M059J (cell line): Measurements from ENCODE around the gene EXTL2. TPM values are rescaled to one million over a fixed set of nuclear protein-coding genes. Genes with fewer than 3 reads are reported as not detected.
"Not testable (repeated sequence)": the region's sequence is repeated elsewhere in the genome, so short reads cannot be mapped to it uniquely, and the experiment has no call there.

ENCODE experiments used
- DNase-seq: peaks from one replicate; pipeline ENCODE4 v3.0.0-alpha.2; 2012; ENCODE audit warnings: low read depth
- total RNA-seq: library from RNA; depleted of rRNA; stranded (reverse); fragments of >200 nt; shearing (Covaris generic); gene quantifications from 2 replicates; pipeline ENCODE4 v1.2.3, GENCODE V29; 2014; rRNA removed

The EXTL2 gene
- total RNA-seq, 1 experiment from 2014 or later, result 24.4 TPM

- DNase-seq, result peak; percentile 81
Measured at GRCh38 chr1:100860397-100860991, 34.1 kb downstream of the EXTL2 start.

GRCh38 chr1:100855116-100855515 lies 39.5 kb downstream of the EXTL2 start:
- DNase-seq, result peak; percentile 80

DNA sequence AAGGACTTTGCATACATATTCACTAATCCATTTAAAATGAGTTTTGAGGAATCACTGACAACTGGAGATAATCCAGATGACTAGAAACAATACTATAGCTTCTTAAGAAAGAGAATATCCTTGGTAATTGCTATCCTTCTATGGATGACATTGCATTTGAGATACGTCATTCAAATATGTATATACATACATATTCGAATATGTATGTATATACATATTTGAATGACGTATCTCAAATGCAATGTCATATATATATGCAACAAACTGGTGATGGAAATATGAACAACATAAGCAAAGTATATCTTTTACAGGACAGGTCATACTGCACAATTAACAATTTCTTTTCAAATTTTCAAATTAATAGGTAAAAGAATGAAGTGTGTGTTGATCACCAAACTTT lies 41.7 kb downstream of the EXTL2 start:
- no peak for DNase-seq

DNA sequence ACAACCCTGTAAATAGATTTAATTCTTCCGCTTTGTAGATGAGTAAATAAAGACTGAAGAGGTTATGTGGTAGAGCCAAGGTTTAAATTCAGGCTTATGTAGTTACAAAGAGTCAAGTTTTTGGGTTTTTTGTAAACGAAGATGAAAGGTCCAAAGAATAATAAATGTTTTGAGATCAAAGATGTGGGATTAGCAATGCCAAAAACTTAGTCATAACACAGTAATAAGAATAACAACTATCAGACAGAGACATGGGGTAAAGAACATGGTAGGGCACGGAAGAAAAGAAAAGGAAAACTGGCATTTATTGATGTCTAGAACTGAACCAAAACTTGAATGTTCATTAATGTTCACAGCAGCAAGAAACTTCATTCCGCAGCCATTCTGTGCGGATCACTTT lies 42.9 kb downstream of the EXTL2 start:
- DNase-seq, result peak; percentile 25

GRCh38 chr1:100847361-100848082 lies 47.1 kb downstream of the EXTL2 start:
- peak; percentile 60 for DNase-seq

DNA sequence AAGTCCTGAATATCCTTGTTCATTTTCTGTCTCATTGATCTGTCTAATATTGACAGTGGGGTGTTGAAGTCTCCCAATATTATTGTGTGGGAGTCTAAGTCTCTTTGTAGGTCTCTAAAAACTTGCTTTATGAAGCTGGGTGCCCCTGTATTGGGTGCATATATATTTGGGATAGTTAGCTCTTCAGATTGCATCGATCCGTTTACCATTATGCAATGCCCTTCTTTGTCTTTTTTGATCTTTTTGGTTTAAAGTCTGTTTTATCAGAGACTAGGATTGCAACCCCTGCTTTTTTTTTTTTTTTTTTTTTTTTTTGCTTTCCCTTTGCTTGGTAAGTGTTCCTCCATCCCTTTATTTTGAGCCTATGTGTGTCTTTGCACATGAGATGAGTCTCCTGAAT lies 51.5 kb downstream of the EXTL2 start:
- DNase-seq, result not testable (repeated sequence)

DNA sequence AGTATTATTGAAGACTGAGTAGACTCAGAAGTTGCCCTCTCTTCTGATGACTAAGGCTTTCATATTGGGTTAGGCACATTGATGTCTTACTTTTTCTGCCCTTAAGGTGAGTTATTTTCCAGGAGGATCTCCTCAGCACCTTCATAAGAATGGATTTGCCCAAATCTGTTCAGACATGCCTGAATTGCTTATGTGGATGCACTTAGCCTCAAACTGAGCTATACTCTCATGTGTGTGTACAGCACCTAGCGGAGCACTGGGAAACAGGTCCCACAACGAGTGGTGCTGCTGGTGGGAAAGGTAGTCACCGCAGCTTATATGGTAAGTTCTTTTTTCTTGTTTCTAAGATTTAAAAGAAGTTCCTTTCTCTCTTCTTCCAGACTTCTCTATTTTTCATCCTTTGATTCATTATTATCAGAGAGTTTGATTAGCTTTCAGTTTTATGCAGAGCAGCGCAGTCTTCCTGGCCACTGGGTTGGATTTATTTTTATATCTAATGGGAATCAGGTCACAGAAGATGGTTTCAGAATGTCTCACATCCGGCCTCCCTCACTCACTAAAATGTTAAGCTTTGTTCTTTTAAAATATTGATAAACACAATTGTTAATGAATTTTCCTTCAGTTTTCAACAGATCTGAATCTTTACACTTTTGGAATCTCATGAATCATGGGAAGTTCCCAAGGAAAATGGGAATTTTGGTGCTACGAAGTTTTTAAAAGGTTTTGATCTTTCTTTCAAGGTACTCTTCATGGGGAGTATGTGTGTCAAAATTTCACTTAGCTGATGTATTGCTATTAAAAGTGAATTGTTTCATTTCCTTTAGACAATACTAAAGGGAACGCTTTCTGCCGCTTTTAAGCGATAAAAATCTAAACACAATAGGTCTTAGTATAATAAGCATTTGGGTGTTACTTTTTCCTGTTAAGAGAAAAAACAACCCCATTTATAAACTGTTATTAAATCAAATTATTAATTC lies 58.5 kb downstream of the EXTL2 start:
- DNase-seq, result peak; percentile 34

DNA sequence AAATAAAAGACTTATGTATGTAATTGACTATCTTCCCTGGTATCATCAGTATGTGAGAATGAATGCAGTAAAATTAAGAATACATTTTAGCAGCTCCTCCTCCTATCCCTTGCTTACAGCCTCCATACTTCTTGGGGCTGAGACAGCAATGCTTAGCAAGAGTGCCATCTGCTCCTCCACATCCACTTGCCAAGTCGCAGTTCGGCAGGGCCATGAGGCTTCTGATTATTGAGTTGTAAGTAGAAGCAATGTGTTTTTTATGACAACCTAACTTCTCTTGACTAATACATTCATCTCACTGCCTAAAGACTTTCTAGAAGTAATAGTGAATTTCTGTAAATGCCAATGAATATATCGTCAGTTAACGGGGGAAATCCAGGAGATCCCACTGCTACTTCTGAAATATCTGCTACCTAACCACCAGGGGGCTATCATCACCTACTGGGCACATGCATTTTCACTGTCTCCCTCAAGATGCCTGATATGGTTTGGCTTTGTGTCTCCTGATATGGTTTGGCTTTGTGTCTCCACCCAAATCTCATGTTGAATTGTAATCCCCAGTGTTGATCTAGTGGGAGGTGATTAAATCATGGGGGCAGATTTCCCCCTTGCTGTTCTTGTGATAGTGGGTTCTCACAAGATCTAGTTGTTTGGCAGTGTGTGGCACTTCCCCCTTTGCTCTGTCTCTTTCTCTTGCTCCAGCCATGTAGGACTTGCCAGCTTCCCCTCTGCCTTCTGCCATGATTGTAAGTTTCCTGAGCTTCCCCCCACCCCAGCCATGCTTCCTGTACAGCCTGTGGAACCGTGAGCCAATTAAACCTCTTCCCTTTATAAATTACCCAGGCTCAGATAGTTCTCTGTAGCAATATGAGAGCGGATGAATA lies 59.6 kb downstream of the EXTL2 start:
- DNase-seq, result peak; percentile 24

GRCh38 chr1:100832694-100833428 lies 61.8 kb downstream of the EXTL2 start:
- no peak for DNase-seq

DNA sequence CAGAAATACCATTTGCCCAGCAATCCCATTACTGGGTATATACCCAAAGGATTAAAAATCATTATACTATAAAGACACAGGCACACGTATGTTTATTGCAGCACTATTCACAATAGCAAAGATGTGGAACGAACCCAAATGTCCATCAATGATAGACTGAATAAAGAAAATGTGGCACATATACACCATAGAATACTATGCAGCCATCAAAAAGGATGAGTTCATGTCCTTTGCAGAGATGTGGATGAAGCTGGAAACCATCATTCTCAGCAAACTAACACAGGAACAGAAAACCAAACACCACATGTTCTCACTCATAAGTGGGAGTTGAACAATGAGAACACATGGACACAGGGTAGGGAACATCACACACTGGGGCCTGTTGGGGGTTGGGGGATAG lies 69.0 kb downstream of the EXTL2 start:
- DNase-seq, result not testable (repeated sequence)

Other genes starting within 250 kb of the EXTL2 start
- gene VCAM1, start 175.1 kb downstream of the EXTL2 start, total RNA-seq, result 2.8 and 5.0 TPM in 2 replicates
- gene SLC30A7, start 1.2 kb upstream of the EXTL2 start, total RNA-seq, result 47.4 and 66.6 TPM in 2 replicates
- 27.4 and 30.3 TPM in 2 replicates for gene DPH5, start 130.9 kb upstream of the EXTL2 start, total RNA-seq